ENCODE measurements around the gene PGGT1B.

PGGT1B gene

DNA sequence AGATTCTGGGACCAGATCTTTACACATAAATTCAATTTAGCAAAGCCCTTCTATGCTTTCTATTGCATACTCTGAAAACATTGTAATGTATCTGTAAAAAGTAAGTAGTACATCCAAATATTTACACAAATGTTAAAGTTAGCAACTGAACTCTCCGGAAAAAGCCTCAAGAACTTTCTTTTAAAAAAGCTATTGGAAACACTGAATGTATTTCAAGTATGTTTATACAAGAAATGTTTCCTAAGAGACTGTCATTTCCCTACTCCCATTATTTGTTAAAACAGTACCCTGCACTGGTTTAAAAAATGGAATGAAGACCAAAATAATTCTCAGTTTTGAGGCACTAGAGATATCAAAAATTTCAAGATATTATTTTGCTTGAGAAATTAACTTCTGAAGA lies 48.1 kb downstream of the PGGT1B start:
- H2BK15ac ChIP-seq (ENCODE audit: low read length) = no peak overlapping the region
- no peak overlapping the region for H4K91ac ChIP-seq (ENCODE audit: low read depth, low read length, poor library complexity)
- H3K79me1 ChIP-seq (ENCODE audit: low read depth, low read length) = no peaks in the 10 kb centered on the region
- H2AK5ac ChIP-seq (ENCODE audit: low read depth, low read length) = no peak overlapping the region
- H3K27me3 ChIP-seq (ENCODE audit: control insufficient read depth in 3 of 3, insufficient read depth in 3 of 3, low read depth in 1 of 3, low read length in 3 of 3) = no peaks in the 10 kb centered on the region
- H3K9ac ChIP-seq (ENCODE audit: low read depth, low read length, poor library complexity) = no peak overlapping the region
- H3K4me2 ChIP-seq (ENCODE audit: insufficient read depth, low read length, poor library complexity, severe bottlenecking) = no peak overlapping the region
- H3K27ac ChIP-seq (replicated peaks; ENCODE audit: low read length) = no peak overlapping the region
- H2BK5ac ChIP-seq (ENCODE audit: low read length) = no peak overlapping the region
- H3K36me3 ChIP-seq (replicated peaks in 1 of 2; ENCODE audit: control insufficient read depth in 2 of 2, insufficient read depth in 2 of 2, low read length in 2 of 2) = peaks cover 0 to 49% of the 10 kb centered on the region in 2 donors
- no peak overlapping the region for H3K4me3 ChIP-seq (ENCODE audit: low read length in 2 of 2)
- DNase-seq (ENCODE audit: low spot score) = no peak
- no peak overlapping the region for H2BK12ac ChIP-seq (ENCODE audit: low read length)
- peaks cover 0 to 3% of the 10 kb centered on the region in 2 donors for H3K4me1 ChIP-seq (ENCODE audit: control insufficient read depth in 2 of 2, insufficient read depth in 1 of 2, low read depth in 1 of 2, low read length in 2 of 2)
- H2BK120ac ChIP-seq (ENCODE audit: low read depth, low read length) = no peak overlapping the region
- H3K4ac ChIP-seq (ENCODE audit: low read length) = no peak overlapping the region
- no peak overlapping the region for H2AFZ ChIP-seq (ENCODE audit: low read length)
- H3K18ac ChIP-seq (ENCODE audit: low read length) = no peak overlapping the region
- H3K14ac ChIP-seq (ENCODE audit: low read length) = no peak overlapping the region
- H3K9me3 ChIP-seq (replicated peaks in 1 of 2; ENCODE audit: control insufficient read depth in 2 of 2, insufficient read depth in 1 of 2, low read depth in 1 of 2, low read length in 2 of 2) = no peaks in the 10 kb centered on the region
- no CpG with 5 or more reads among the region's 1 CpG for WGBS, 2 donors (ENCODE audit: extremely low coverage in 2 of 2, insufficient read length in 2 of 2, insufficient replicate concordance in 1 of 2)
- no peak overlapping the region for H4K8ac ChIP-seq (ENCODE audit: low read depth, low read length)
- H3K23ac ChIP-seq (ENCODE audit: low read depth, low read length, poor library complexity) = no peak overlapping the region

DNA sequence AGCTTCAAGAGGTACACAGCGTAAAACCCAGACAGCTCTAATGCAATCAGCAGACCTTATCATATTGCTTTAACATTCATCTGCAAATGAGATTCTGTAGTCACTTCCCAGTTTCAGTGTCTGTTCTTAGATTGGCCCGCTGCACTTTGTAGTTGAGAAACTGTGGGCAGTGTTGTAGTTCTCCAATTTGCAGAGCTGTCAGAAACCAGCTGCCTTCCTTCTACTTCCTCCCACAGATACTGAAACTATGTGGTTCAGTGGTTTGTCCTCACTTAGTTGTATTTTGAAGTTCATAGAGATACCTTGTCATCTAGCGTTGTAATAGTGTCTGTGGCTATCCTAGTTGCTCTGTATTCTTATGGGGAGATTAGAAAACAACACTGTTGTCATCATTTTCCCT lies 53.4 kb downstream of the PGGT1B start:
- no peak overlapping the region for H2BK12ac ChIP-seq (ENCODE audit: low read length)
- no peak overlapping the region for H2BK15ac ChIP-seq (ENCODE audit: low read length)
- no peak overlapping the region for H3K4me2 ChIP-seq (ENCODE audit: insufficient read depth, low read length, poor library complexity, severe bottlenecking)
- no peak overlapping the region for H2BK5ac ChIP-seq (ENCODE audit: low read length)
- H3K9me3 ChIP-seq (replicated peaks in 1 of 2; ENCODE audit: control insufficient read depth in 2 of 2, insufficient read depth in 1 of 2, low read depth in 1 of 2, low read length in 2 of 2) = no peaks in the 10 kb centered on the region
- no peak overlapping the region for H3K14ac ChIP-seq (ENCODE audit: low read length)
- H3K18ac ChIP-seq (ENCODE audit: low read length) = no peak overlapping the region
- WGBS, 2 donors (ENCODE audit: extremely low coverage in 2 of 2, insufficient read length in 2 of 2, insufficient replicate concordance in 1 of 2) = no CpG with 5 or more reads among the region's 3 CpGs
- no peak overlapping the region for H3K27ac ChIP-seq (replicated peaks; ENCODE audit: low read length)
- H3K4me1 ChIP-seq (ENCODE audit: control insufficient read depth in 2 of 2, insufficient read depth in 1 of 2, low read depth in 1 of 2, low read length in 2 of 2) = peaks cover 0 to 3% of the 10 kb centered on the region in 2 donors
- peaks cover 0 to 30% of the 10 kb centered on the region in 2 donors for H3K36me3 ChIP-seq (replicated peaks in 1 of 2; ENCODE audit: control insufficient read depth in 2 of 2, insufficient read depth in 2 of 2, low read length in 2 of 2)
- H3K79me1 ChIP-seq (ENCODE audit: low read depth, low read length) = no peaks in the 10 kb centered on the region
- H3K9ac ChIP-seq (ENCODE audit: low read depth, low read length, poor library complexity) = no peak overlapping the region
- no peak overlapping the region for H3K23ac ChIP-seq (ENCODE audit: low read depth, low read length, poor library complexity)
- no peak overlapping the region for H3K4me3 ChIP-seq (ENCODE audit: low read length in 2 of 2)
- H4K91ac ChIP-seq (ENCODE audit: low read depth, low read length, poor library complexity) = no peak overlapping the region
- no peak overlapping the region for H2AK5ac ChIP-seq (ENCODE audit: low read depth, low read length)
- H3K4ac ChIP-seq (ENCODE audit: low read length) = no peak overlapping the region
- H2BK120ac ChIP-seq (ENCODE audit: low read depth, low read length) = no peak overlapping the region
- H3K27me3 ChIP-seq (ENCODE audit: control insufficient read depth in 3 of 3, insufficient read depth in 3 of 3, low read depth in 1 of 3, low read length in 3 of 3) = no peaks in the 10 kb centered on the region
- DNase-seq (ENCODE audit: low spot score) = no peak
- no peak overlapping the region for H2AFZ ChIP-seq (ENCODE audit: low read length)
- H4K8ac ChIP-seq (ENCODE audit: low read depth, low read length) = no peak overlapping the region

DNA sequence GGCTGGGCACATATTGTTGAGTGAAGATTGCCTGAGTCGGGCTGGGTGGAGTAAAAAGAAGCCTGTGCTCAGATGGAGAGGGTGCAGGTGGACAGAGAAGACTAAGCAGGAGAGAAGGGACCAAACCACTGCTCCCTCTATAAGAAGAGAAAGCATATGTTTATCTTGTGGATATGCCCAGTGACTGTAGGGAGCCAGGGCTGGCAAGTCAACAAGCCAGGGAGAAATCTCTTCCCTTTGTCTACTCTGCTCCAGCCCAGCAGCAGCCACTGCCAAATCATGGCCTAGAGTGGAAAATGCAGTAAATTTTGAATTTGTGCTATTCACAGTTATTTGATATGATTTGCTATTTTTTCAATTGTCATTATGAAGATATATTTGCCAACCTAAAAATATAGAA lies 59.7 kb downstream of the PGGT1B start:
- H3K14ac ChIP-seq (ENCODE audit: low read length) = no peak overlapping the region
- H3K9me3 ChIP-seq (replicated peaks in 1 of 2; ENCODE audit: control insufficient read depth in 2 of 2, insufficient read depth in 1 of 2, low read depth in 1 of 2, low read length in 2 of 2) = peaks cover 0 to 3% of the 10 kb centered on the region in 2 donors
- no CpG with 5 or more reads among the region's 1 CpG for WGBS, 2 donors (ENCODE audit: extremely low coverage in 2 of 2, insufficient read length in 2 of 2, insufficient replicate concordance in 1 of 2)
- H4K91ac ChIP-seq (ENCODE audit: low read depth, low read length, poor library complexity) = no peak overlapping the region
- no peak overlapping the region for H2BK5ac ChIP-seq (ENCODE audit: low read length)
- no peak overlapping the region for H3K4ac ChIP-seq (ENCODE audit: low read length)
- no peak overlapping the region for H3K27ac ChIP-seq (replicated peaks; ENCODE audit: low read length)
- no peak overlapping the region for H2BK12ac ChIP-seq (ENCODE audit: low read length)
- H3K79me1 ChIP-seq (ENCODE audit: low read depth, low read length) = no peaks in the 10 kb centered on the region
- peaks cover 1 to 4% of the 10 kb centered on the region in 2 donors for H3K36me3 ChIP-seq (replicated peaks in 1 of 2; ENCODE audit: control insufficient read depth in 2 of 2, insufficient read depth in 2 of 2, low read length in 2 of 2)
- H4K8ac ChIP-seq (ENCODE audit: low read depth, low read length) = no peak overlapping the region
- H3K23ac ChIP-seq (ENCODE audit: low read depth, low read length, poor library complexity) = no peak overlapping the region
- no peak overlapping the region for H2BK120ac ChIP-seq (ENCODE audit: low read depth, low read length)
- H3K9ac ChIP-seq (ENCODE audit: low read depth, low read length, poor library complexity) = no peak overlapping the region
- no peak for DNase-seq (ENCODE audit: low spot score)
- no peak overlapping the region for H3K4me2 ChIP-seq (ENCODE audit: insufficient read depth, low read length, poor library complexity, severe bottlenecking)
- H3K4me1 ChIP-seq (ENCODE audit: control insufficient read depth in 2 of 2, insufficient read depth in 1 of 2, low read depth in 1 of 2, low read length in 2 of 2) = no peaks in the 10 kb centered on the region
- H3K4me3 ChIP-seq (ENCODE audit: low read length in 2 of 2) = no peak overlapping the region
- H3K27me3 ChIP-seq (ENCODE audit: control insufficient read depth in 3 of 3, insufficient read depth in 3 of 3, low read depth in 1 of 3, low read length in 3 of 3) = no peaks in the 10 kb centered on the region
- no peak overlapping the region for H2AK5ac ChIP-seq (ENCODE audit: low read depth, low read length)
- no peak overlapping the region for H2AFZ ChIP-seq (ENCODE audit: low read length)
- H2BK15ac ChIP-seq (ENCODE audit: low read length) = no peak overlapping the region
- H3K18ac ChIP-seq (ENCODE audit: low read length) = no peak overlapping the region

DNA sequence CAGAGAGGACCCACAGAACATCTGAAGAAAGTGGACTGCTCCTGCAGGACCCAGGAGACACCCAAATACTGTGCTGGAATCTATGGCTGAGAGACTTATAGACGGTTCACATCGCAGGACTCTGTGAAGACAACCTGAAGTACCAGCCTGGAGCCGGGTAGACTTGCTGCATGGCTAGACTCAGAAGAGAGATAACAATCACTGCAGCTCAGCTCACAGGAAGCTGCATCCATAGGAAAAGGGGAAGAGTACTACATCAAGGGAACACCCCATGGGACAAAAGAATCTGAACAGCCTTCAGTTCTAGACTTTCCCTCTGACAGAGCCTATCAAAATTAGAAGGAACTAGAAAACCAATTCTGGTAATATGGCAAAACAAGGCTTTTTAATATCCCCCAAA lies 66.5 kb downstream of the PGGT1B start:
- Histone ChIP-seq H4K8ac (ENCODE audit: low read depth, low read length) (no peak overlapping the region), H3K27ac (replicated peaks; ENCODE audit: low read length) (no peak overlapping the region), H3K4me3 (ENCODE audit: low read length in 2 of 2) (no peak overlapping the region), H2BK120ac (ENCODE audit: low read depth, low read length) (no peak overlapping the region), H3K23ac (ENCODE audit: low read depth, low read length, poor library complexity) (no peak overlapping the region), H2BK5ac (ENCODE audit: low read length) (no peak overlapping the region), H3K27me3 (ENCODE audit: control insufficient read depth in 3 of 3, insufficient read depth in 3 of 3, low read depth in 1 of 3, low read length in 3 of 3) (no peaks in the 10 kb centered on the region), H3K9ac (ENCODE audit: low read depth, low read length, poor library complexity) (no peak overlapping the region), H3K36me3 (replicated peaks in 1 of 2; ENCODE audit: control insufficient read depth in 2 of 2, insufficient read depth in 2 of 2, low read length in 2 of 2) (no peaks in the 10 kb centered on the region), H4K91ac (ENCODE audit: low read depth, low read length, poor library complexity) (no peak overlapping the region), H3K18ac (ENCODE audit: low read length) (no peak overlapping the region), H3K4me2 (ENCODE audit: insufficient read depth, low read length, poor library complexity, severe bottlenecking) (no peak overlapping the region), H3K14ac (ENCODE audit: low read length) (no peak overlapping the region), H3K79me1 (ENCODE audit: low read depth, low read length) (no peaks in the 10 kb centered on the region), H2AK5ac (ENCODE audit: low read depth, low read length) (no peak overlapping the region), H3K4me1 (ENCODE audit: control insufficient read depth in 2 of 2, insufficient read depth in 1 of 2, low read depth in 1 of 2, low read length in 2 of 2) (no peaks in the 10 kb centered on the region), H3K4ac (ENCODE audit: low read length) (no peak overlapping the region), H3K9me3 (replicated peaks in 1 of 2; ENCODE audit: control insufficient read depth in 2 of 2, insufficient read depth in 1 of 2, low read depth in 1 of 2, low read length in 2 of 2) (peaks cover 0 to 3% of the 10 kb centered on the region in 2 donors), H2BK15ac (ENCODE audit: low read length) (no peak overlapping the region), H2AFZ (ENCODE audit: low read length) (no peak overlapping the region), H2BK12ac (ENCODE audit: low read length) (no peak overlapping the region)
- DNase-seq (ENCODE audit: low spot score) = no peak
- no CpG with 5 or more reads among the region's 3 CpGs for WGBS, 2 donors (ENCODE audit: extremely low coverage in 2 of 2, insufficient read length in 2 of 2, insufficient replicate concordance in 1 of 2)
